Neutrophil (primary cell): ENCODE results near the gene ICAM4.

Source experiments
- H3K27ac ChIP-seq: fragments of 200-600 bp; sonication (generic); 2 replicates; pipeline ENCODE4 v1.5.1; 2016; ENCODE audit warnings: mild to moderate bottlenecking, moderate library complexity
- H3K27me3 ChIP-seq: fragments of 200-600 bp; sonication (generic); 2 replicates; pipeline ENCODE4 v1.6.0; 2016; ENCODE audit warnings: mild to moderate bottlenecking
- H3K36me3 ChIP-seq: fragments of 200-600 bp; sonication (generic); 2 replicates; pipeline ENCODE4 v1.5.1; 2017
- H3K4me1 ChIP-seq, 2 experiments: fragments of 200-600 bp in 1 of 2; sonication (generic) in 1 of 2; 1 replicate in 1 of 2; 2 replicates in 1 of 2; pipeline versions ENCODE4 v1.5.1 to v1.6.1; 2013 to 2016; ENCODE audit warnings: low read depth in 1 of 2, low read length in 1 of 2, mild to moderate bottlenecking in 1 of 2, moderate library complexity in 1 of 2; ENCODE audit not compliant: control insufficient read depth in 1 of 2, insufficient read depth in 1 of 2
- H3K4me3 ChIP-seq, 2 experiments: fragments of 200-600 bp in 1 of 2; sonication (generic) in 1 of 2; 1 replicate in 1 of 2; 2 replicates in 1 of 2; pipeline ENCODE4 v1.5.1; 2013 to 2016; ENCODE audit warnings: low read depth in 1 of 2, low read length in 1 of 2, mild to moderate bottlenecking in 1 of 2, moderate library complexity in 1 of 2
- H3K9me3 ChIP-seq: fragments of 200-600 bp; sonication (generic); 2 replicates; pipeline ENCODE4 v1.5.1; 2016
- TF ChIP-seq, protein P1 (sequence below): fragments of 200-600 bp; sonication (generic); IDR thresholded peaks from 2 replicates; pipeline ENCODE4 v1.5.1; 2016; ENCODE audit warnings: antibody characterized with exemption

The ICAM4 gene

DNA sequence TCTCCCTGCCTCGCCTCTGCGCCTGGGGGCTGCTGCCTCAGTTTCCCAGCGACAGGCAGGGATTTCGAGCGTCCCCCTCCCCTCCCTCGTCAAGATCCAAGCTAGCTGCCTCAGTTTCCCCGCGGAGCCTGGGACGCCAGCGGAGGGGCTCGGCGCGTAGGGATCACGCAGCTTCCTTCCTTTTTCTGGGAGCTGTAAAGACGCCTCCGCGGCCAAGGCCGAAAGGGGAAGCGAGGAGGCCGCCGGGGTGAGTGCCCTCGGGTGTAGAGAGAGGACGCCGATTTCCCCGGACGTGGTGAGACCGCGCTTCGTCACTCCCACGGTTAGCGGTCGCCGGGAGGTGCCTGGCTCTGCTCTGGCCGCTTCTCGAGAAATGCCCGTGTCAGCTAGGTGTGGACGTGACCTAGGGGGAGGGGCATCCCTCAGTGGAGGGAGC is 16.6 kb upstream of the ICAM4 start:
- Histone ChIP-seq H3K9me3 (no peaks in the 10 kb centered on the region), H3K36me3 (peaks cover 10% of the 10 kb centered on the region), H3K27me3 (no peaks in the 10 kb centered on the region), H3K27ac (peak overlapping the region; percentile 99), H3K4me3 (peak overlapping the region; percentile 75 to 84), H3K4me1 (peaks cover 18 to 27% of the 10 kb centered on the region in 2 experiments)
- TF ChIP-seq, protein P1, sequence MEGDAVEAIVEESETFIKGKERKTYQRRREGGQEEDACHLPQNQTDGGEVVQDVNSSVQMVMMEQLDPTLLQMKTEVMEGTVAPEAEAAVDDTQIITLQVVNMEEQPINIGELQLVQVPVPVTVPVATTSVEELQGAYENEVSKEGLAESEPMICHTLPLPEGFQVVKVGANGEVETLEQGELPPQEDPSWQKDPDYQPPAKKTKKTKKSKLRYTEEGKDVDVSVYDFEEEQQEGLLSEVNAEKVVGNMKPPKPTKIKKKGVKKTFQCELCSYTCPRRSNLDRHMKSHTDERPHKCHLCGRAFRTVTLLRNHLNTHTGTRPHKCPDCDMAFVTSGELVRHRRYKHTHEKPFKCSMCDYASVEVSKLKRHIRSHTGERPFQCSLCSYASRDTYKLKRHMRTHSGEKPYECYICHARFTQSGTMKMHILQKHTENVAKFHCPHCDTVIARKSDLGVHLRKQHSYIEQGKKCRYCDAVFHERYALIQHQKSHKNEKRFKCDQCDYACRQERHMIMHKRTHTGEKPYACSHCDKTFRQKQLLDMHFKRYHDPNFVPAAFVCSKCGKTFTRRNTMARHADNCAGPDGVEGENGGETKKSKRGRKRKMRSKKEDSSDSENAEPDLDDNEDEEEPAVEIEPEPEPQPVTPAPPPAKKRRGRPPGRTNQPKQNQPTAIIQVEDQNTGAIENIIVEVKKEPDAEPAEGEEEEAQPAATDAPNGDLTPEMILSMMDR = peak; percentile 51

DNA sequence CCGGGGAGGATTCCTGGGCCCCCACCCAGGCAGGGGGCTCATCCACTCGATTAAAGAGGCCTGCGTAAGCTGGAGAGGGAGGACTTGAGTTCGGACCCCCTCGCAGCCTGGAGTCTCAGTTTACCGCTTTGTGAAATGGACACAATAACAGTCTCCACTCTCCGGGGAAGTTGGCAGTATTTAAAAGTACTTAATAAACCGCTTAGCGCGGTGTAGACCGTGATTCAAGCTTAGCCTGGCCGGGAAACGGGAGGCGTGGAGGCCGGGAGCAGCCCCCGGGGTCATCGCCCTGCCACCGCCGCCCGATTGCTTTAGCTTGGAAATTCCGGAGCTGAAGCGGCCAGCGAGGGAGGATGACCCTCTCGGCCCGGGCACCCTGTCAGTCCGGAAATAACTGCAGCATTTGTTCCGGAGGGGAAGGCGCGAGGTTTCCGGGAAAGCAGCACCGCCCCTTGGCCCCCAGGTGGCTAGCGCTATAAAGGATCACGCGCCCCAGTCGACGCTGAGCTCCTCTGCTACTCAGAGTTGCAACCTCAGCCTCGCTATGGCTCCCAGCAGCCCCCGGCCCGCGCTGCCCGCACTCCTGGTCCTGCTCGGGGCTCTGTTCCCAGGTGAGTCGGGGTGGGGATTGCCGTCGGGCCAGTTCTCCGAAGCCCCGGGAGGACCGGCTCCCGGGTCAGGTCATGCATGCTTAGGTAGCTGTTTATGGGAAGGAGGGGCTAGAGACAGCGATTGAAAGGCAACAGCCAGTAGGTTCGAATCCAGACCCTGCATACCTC is 15.9 kb upstream of the ICAM4 start, which contains the start of gene ICAM1:
TSS of gene ICAM1 (plus strand) at position 505 of the 779 bp plus-strand sequence. CDS start at position 545, 40 bp downstream.
- Histone ChIP-seq H3K27ac (peak within 1 kb of the TSS; percentile 99), H3K36me3 (peaks cover 15% of the 10 kb centered on the region), H3K27me3 (no peaks in the 10 kb centered on the region), H3K9me3 (no peaks in the 10 kb centered on the region), H3K4me1 (peaks cover 18 to 27% of the 10 kb centered on the region in 2 experiments), H3K4me3 (peak within 1 kb of the TSS; percentile 75 to 84)
- TF ChIP-seq, protein P1 = peak; percentile 62

DNA sequence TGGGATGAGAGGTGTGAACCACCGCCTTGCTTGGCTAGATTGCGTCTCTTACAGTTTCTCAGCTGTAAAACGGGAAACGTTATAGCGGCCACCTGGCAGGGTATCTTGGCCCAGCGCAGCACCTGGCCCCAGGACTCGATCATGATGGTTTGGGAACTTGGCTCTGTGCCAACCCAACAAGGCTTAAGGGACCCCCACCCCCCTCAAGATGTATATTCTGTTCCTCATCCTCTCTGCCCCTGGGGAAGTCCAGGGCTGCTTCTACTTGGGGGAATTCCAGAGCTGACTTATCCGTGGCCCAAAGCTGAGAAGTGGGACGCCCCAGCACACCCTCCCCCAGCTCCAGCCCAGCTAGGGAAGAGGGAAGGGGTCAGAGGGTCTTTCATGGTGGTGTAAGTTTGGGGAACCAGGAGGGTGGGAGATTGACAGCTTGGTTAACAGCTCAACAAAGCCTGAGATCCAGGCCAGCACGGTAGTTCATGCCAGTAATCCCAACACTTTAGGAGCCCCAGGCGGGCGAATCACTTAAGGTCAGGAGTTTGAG is 15.1 kb upstream of the ICAM4 start:
- peaks cover 20 to 30% of the 10 kb centered on the region in 2 experiments for H3K4me1 ChIP-seq
- H3K9me3 ChIP-seq = no peaks in the 10 kb centered on the region
- TF ChIP-seq, protein P1 = no peak
- peak overlapping the region; percentile 75 to 84 for H3K4me3 ChIP-seq
- H3K36me3 ChIP-seq = peaks cover 22% of the 10 kb centered on the region
- H3K27ac ChIP-seq = peak overlapping the region; percentile 99
- no peaks in the 10 kb centered on the region for H3K27me3 ChIP-seq

DNA sequence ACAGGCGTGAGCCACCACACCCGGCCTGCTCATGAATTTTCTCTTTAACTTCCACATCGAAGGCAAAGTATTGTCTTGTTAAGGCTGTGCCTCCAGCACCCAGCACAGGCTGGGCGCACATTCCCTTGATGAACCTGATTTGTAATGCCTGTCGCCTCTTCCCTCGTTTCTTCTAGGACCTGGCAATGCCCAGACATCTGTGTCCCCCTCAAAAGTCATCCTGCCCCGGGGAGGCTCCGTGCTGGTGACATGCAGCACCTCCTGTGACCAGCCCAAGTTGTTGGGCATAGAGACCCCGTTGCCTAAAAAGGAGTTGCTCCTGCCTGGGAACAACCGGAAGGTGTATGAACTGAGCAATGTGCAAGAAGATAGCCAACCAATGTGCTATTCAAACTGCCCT is 12.2 kb upstream of the ICAM4 start:
- H3K4me1 ChIP-seq = peaks cover 27 to 38% of the 10 kb centered on the region in 2 experiments
- no peak overlapping the region for H3K4me3 ChIP-seq
- TF ChIP-seq, protein P1 = no peak
- H3K9me3 ChIP-seq = no peaks in the 10 kb centered on the region
- H3K27ac ChIP-seq = no peak overlapping the region
- no peaks in the 10 kb centered on the region for H3K27me3 ChIP-seq
- H3K36me3 ChIP-seq = peaks cover 46% of the 10 kb centered on the region

DNA sequence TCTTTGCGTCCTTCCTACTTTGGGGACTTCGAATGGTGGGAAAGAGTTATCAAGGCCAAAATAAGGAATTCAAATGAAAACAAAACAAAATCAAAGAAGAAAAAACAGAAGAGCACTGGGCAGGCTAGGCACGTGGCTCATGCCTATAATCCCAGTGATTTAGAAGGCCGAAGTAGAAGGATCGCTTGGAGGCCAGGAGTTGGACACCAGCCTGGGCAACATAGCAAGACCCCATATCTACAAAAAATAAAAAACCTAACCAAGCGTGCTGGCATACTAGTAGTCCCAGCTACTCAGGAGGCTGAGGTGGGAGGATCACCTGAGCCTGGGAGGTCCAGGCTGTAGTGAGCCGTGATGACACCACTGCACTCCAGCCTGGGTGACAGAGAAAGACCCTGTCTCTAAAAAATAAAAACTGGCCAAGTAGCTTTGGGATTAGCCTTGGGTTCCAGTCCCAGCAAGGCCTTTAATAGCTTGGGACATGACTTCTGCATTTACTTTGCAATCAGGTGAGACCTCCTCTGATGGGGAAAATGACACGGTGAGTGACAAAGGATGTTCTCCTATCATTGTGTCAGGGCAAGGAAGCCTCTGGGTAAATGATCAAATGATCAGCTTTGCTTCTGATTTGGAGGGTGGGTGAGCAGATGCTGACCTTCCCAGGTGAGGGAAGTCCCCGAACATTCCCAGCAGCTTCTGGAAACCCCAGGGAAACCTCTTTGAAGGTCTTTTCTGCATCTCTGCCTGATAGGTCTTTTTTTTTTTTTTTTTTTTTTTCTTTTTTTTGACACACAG is 8.8 kb upstream of the ICAM4 start:
- no peak overlapping the region for H3K27ac ChIP-seq
- no peaks in the 10 kb centered on the region for H3K9me3 ChIP-seq
- peaks cover 69% of the 10 kb centered on the region for H3K36me3 ChIP-seq
- no peak overlapping the region for H3K4me3 ChIP-seq
- no peaks in the 10 kb centered on the region for H3K27me3 ChIP-seq
- TF ChIP-seq, protein P1 = no peak
- peaks cover 13 to 15% of the 10 kb centered on the region in 2 experiments for H3K4me1 ChIP-seq
